GM21737 (cell line): Measurements from ENCODE around the gene LCN12.

Experiments
- ATAC-seq: cut with Tn5 transposase; IDR thresholded peaks from one replicate; pipeline ENCODE4 v1.9.1; 2021; ENCODE audit warnings: mild to moderate bottlenecking, moderate library complexity; ENCODE audit not compliant: unreplicated experiment

LCN12 gene

GRCh38 chr9:136972335-136972734 is 20.3 kb downstream of the LCN12 start:
- no peak for ATAC-seq

- ATAC-seq = no peak
These were observed 20.7 kb downstream of the LCN12 start for GRCh38 chr9:136972743-136973142.

DNA sequence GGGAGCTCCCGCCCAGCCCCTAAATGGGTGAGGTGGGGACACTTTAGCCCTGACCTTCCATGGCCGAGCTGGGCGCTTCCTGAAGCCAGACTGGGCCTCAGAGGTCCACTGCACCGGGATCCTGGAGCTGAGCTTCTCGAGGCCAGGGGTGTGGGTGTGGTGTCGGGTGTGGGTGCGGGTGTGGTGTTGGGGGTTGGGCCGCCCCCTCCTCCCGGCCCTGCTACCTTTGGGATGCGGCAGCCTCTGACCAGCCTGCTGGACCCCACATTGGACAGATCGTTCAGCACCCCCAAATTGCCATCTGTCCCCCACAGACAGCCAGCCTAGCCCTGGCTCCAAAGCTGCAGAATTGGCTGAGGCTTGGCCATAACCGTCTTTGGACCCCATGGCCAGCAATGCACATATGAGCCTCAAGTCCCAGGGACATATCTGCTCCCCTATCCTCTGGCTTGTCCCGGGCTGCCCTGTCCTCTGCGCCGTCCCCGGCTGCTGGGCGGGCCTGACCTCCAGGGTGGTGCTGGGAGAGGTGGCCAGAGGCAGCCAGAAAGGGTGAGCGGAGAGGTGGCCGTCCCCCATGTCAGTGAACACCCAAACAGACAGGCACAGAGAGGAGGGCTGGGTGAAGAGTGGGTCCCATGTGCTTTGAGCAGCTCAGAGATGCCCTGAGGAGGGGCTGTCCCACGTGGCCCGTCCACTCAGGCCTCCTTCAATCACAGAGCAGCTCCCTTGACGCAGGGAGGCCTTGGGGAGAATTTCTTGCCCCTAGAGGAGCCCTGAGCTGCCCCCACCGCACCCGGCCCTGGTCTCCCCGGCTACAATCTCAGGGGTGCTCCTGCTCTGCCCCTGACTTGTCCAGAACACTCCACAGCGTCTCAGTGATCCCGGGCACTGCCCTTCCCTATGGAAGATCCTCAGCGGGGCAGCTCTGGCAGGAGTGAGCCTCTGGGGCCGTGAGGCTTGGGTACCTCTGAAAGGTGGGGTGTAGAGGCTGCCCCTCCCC is 21.8 kb downstream of the LCN12 start:
- no peak for ATAC-seq

DNA sequence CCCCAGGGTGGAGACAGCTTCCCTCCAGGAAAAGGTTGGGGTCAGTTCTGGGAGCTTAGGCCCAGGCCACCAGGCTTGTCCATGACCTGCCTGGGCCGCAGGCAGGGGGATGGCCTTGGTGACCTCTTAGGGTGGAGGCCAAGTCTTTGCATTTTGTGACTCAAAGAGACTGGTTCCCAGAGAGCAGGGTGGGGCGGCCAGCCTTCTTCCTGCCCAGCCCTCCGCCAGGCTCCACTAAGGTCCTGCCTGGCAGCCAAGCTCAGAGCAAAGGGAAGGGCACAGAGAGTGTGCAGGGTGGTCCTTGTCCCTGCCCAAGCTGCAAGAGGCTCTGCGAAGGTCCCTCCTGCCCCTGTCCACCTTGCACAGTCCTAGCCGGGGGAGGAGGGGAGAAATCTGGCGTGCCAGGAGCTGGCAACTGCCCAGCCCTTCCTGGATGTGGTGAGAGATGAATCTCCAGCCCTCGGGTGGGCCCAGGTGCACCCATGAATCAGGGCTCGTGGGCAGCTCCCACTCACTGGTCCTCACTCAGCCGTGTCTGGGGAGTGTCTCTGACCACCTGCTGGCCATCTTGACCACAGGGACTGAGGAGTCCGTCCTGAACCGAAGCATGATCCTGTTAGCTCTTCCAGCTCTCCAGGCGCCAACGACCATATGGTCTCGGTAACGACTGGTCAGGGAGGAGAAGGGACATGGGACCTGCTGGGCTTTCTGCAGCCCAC is 22.9 kb downstream of the LCN12 start:
- no peak for ATAC-seq

DNA sequence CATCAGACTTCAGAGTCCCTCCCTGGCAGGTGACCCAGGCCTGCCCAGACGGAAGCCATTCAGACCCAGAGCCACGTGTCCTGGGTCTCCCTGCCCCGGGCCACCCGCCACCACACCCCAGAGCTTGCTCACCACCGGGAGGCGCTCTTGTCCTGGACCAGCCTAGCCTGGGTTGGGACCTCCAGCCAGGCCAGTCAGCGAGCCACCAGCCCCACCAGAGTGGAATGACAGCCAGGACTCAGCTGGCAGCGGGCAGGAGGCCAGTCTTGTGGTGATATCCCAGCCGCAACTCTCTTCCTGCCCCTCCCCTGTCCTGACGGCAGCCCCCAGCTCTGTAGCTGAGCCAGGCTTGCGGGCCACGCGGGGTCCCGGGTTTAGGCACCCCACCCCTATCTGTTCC is 23.6 kb downstream of the LCN12 start:
- ATAC-seq = no peak

DNA sequence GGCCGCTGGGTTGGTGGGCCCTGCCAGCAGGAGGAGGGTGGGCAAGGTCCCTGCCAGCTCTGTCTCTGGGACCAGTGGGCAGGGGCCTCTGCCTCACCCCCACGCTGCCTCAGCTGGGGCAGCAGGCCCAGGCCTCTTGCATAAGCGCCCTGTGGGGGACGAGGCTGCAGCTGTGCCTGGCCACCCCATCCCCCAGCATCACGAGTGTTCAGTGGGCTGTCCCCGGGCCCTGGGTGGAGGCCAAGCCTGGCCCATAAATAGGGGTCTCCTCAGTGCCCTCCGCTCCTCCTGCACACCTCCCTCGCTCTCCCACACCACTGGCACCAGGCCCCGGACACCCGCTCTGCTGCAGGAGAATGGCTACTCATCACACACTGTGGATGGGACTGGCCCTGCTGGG is 25.1 kb downstream of the LCN12 start, which contains the start of gene PTGDS:
Gene PTGDS (plus strand): TSS at position 282 of the 400 bp plus-strand sequence. CDS start 75 bp downstream, at position 357.
- no peak for ATAC-seq

DNA sequence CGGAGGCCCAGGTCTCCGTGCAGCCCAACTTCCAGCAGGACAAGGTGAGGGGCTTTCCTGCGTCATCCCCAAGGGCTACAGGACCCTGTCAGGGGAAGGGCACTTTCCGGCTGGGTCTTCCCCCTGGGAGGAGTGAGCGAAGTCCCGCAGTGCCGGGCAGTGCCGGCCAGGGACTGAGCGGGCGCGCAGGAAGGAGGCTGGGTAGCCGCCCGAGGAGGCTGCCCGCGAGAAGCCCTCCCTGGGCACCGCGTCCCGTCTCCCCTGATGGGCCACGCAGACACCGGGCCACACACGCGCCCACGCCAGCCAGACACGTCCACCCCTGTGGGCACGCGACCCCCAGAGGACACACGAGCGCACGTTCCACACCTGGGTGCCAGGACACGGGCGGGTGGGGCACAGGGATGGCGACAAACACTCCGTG is 25.6 kb downstream of the LCN12 start:
- no peak for ATAC-seq

- ATAC-seq = no peak
These were observed 26.2 kb downstream of the LCN12 start for GRCh38 chr9:136978073-136978864.

DNA sequence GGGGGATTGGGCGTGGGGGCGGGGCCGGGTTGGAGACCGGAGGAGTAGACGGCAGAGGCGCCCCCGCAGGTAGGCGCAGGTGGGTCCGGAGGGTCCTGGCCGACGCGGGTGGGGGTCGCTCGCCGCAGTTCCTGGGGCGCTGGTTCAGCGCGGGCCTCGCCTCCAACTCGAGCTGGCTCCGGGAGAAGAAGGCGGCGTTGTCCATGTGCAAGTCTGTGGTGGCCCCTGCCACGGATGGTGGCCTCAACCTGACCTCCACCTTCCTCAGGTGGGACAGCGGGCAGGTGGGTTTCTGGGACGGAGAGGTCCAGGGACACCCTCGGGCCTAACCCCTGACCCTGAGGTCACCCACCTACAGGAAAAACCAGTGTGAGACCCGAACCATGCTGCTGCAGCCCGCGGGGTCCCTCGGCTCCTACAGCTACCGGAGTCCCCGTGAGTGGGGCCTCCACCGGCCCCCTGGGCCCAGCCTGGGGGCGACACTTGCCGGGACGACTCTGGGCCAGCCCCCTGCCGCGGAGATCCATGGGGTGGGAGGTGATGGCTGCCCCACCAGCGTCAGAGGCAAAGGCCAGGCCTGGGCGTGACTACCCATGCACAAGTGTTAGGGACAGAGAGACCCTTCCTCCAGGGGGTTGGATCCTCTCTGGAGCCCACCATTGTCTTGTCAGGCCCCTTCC is 26.9 kb downstream of the LCN12 start:
- no peak for ATAC-seq

DNA sequence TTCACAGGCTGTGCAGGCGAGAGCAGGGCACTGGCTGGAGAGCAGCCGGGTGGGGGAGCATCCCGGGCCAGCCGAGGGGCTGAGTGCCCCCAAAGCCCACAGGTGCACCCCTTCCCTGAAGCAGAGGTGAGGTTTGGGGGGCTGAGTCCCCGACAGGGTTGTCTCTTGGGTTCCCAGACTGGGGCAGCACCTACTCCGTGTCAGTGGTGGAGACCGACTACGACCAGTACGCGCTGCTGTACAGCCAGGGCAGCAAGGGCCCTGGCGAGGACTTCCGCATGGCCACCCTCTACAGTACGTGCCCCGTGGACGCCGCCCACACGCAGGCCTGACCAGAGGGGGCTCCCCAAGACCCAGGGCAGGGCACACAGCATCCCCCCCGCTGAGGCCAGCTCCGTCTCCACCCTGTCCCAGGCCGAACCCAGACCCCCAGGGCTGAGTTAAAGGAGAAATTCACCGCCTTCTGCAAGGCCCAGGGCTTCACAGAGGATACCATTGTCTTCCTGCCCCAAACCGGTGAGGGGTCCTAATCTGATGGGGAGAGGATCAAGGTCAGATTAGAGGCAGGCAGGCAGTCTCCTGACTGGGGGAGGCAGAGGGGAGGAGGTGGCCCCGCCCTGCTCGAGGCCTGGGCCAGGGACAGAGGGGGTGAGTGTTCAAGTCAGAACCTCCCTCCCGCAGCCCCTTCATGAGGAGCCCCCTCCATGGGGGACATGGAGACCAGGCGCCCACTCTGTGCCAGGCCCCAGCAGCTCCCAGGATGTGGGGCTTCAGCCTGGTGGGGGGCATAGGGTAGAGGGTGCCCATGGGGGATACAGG is 27.9 kb downstream of the LCN12 start:
- no peak for ATAC-seq

DNA sequence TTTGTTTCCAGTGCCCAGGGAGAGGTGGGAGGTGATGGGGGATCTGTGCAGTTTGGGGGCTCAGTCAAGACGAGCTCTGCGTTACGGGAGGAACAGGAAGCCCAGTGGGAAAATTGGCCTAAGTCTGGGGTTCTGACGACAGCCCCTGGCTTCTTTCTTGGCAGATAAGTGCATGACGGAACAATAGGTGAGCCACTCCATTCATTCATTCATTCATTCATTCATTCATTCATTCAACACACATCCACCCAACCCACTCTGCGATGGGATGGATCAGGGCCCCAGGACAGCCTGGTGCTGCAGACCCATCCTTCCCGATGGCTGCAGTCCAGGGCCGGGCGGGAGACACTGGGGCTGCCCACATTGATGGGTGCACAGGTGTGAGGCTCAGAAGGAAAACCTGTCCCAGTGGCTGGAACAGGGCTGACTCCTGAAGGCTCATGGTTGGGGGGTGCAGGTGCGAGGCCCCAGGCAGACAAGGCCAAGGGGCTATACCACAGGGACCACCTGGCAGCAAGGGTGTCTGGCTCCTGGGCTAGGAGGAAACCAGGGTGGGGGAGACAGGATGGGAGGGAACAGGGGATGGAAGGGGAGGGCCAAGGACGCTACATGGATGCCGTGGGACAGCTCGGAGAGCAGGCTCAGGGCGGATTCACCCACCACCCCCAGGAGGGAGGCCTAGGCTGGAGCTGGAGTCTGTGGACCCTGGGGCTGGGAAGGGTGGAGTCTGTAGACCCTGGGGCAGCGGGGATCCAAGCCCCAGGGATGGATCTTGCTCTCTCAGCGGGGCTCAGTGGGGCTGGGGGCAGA is 28.8 kb downstream of the LCN12 start:
- no peak for ATAC-seq

DNA sequence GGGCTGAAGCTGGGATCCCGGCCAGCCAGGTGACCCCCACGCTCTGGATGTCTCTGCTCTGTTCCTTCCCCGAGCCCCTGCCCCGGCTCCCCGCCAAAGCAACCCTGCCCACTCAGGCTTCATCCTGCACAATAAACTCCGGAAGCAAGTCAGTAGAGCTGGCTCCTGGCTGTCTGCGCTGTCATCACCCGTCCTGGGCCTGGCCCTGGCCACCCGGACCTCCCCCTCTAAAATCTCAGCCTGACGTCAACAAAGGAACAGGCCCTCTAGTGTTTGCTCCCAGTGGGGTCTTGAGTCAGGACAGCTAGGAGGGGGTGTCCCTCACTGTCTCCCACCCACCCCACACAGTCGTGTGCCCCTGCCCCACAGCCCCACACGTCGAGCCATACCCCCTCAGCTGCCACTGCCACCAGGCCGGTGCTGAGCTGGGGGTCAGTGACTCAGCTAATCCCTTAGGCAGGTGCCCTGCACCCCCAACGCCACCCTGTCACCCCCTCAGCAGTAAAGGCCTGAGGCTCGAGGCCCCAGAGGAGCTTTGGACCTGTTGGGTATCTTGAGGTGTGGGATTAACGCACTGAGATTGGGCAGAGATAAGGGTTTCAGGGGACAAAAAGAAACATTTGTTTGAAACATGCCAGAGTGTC is 29.6 kb downstream of the LCN12 start:
- ATAC-seq = no peak

- ATAC-seq = no peak
These were observed 30.4 kb downstream of the LCN12 start, which contains the start of gene LCNL1 for GRCh38 chr9:136982232-136983051. Gene LCNL1, plus strand, starts transcription at chr9:136982993. Its CDS starts 594 bp downstream, at chr9:136983587.

DNA sequence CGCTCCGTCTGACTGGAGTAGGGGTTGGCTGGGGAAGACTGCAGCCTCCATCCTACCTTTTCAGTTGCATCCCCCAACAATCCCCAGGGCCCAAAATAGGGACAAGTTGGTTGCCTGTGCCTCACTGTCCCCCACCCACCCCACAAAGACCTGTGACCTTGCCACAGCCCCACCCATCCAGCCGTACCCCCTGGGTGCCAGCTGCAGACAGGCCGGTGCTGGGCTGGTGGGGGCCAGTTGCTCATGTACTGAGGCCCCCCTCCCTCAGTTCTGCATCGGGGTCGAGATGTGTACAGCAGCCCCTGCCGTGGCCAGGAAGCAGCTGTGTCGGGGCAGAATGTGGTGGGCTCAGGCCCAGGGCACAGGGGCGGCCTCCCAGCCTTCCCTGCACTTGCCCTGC is 31.1 kb downstream of the LCN12 start:
- no peak for ATAC-seq

DNA sequence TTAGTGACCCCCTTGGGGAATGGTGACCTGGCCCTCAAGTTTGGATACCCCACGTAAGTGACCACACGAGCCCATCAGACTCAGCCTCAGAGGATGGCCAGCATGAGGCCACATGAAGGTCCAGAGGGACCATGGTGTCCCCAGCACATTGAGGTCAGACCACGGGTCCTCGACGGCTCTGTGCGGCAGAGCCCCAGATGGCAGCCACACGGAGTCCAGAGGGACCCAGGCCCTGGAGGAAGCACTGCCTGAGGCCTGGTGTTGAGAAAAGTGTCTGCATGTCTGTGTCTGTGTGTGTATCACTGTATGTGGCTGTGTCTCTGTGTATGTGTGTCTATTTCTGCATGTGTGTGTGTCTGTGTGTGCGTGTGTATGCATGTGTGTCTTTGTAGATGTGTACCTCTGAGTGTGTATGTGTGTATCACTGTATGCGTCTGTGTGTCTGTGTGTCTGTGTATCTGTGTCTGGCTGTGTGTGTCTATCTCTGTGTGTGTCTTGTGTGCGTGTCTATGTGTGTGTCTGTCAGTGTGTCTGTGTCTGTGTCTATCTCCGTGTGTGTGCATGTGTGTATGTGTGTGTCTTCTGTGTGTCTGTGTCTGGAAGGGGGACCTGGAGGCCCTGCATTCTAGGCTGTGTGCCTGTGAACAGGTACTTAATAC is 31.7 kb downstream of the LCN12 start:
- ATAC-seq = no peak

GRCh38 chr9:136984464-136985026 is 32.5 kb downstream of the LCN12 start:
- ATAC-seq = no peak
